Measurements from ENCODE around the gene SLC7A9. TPM values are rescaled to one million over a fixed set of nuclear protein-coding genes. Genes with fewer than 3 reads are reported as not detected.
A peak's percentile ranks its signal among the peaks of the same experiment; 100 is the strongest.
"Not testable (repeated sequence)": the region's sequence is repeated elsewhere in the genome, so short reads cannot be mapped to it uniquely, and the experiment has no call there.

Gene SLC7A9
- total RNA-seq, 1 donor from 2014 or later = 0.78 TPM

DNA sequence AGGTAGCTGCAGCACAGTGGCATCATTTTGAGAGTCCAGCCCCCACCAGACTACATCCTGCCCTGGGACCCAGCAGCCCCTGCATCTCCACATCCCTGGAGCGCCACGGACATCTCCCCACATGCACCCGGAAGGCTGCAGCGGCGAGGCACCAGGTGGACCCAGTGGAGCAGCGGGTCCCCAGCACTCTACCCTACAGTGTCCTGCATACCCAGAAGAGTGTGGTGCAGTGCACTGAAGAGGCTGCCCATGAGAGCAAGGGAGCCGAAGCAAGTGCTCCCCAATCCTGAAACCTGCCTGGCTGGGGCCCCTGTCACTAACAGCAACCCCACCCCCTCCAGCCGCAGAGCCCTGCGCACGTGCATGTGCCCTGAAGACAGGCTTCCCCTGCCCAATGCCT, 21.3 kb upstream of the SLC7A9 start:
- TF ChIP-seq CTCF (IDR thresholded peaks at IDR 0.05) = no peak

DNA sequence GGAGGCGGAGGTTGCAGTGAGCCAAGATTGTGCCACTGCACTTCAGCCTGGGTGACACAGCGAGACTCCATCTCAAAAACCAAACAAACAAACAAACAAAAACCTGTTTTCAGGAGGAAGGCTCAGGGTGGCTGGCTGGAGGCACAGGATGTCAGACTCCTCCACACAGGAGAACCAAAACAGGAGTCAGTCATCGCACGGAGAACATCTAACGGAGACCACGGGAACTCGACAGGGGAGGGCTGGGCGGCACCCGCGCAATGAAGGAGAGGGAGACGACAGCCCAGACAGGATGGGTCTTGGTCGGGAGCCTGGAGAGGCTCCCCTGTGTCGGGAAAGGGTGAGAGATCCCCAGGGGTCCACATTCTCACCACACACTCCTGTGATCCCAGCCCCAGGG, 20.8 kb upstream of the SLC7A9 start:
- H3K9me3 Mint-ChIP-seq (ENCODE audit: unreplicated experiment) = peaks cover 31% of the 10 kb centered on the region
- H3K36me3 Mint-ChIP-seq (ENCODE audit: unreplicated experiment) = peaks cover 39% of the 10 kb centered on the region
- H3K4me1 Mint-ChIP-seq (ENCODE audit: unreplicated experiment) = no peaks in the 10 kb centered on the region
- H3K27me3 Mint-ChIP-seq (ENCODE audit: unreplicated experiment) = no peaks in the 10 kb centered on the region
- no peak overlapping the region for H3K27ac Mint-ChIP-seq (ENCODE audit: unreplicated experiment)
- no peak for TF ChIP-seq CTCF (IDR thresholded peaks at IDR 0.05)
- no peak overlapping the region for H3K4me3 Mint-ChIP-seq (ENCODE audit: unreplicated experiment)
- DNase-seq (ENCODE audit: extremely low spot score, unreplicated experiment) = peak; percentile 72

More for the DNA sequence above, 21.3 kb upstream of the SLC7A9 start:
- DNase-seq (ENCODE audit: extremely low spot score, unreplicated experiment) = peak; percentile 73
- Mint-ChIP-seq H3K36me3 (ENCODE audit: unreplicated experiment) (peaks cover 42% of the 10 kb centered on the region), H3K9me3 (ENCODE audit: unreplicated experiment) (peaks cover 31% of the 10 kb centered on the region), H3K27ac (ENCODE audit: unreplicated experiment) (no peak overlapping the region), H3K4me3 (ENCODE audit: unreplicated experiment) (no peak overlapping the region), H3K27me3 (ENCODE audit: unreplicated experiment) (no peaks in the 10 kb centered on the region), H3K4me1 (ENCODE audit: unreplicated experiment) (no peaks in the 10 kb centered on the region)

- H3K4me3 Mint-ChIP-seq (ENCODE audit: unreplicated experiment) = no peak overlapping the region
- DNase-seq (ENCODE audit: extremely low spot score, unreplicated experiment) = peak; percentile 74
- no peaks in the 10 kb centered on the region for H3K27me3 Mint-ChIP-seq (ENCODE audit: unreplicated experiment)
- no peak for TF ChIP-seq CTCF (IDR thresholded peaks at IDR 0.05)
- H3K27ac Mint-ChIP-seq (ENCODE audit: unreplicated experiment) = no peak overlapping the region
- H3K36me3 Mint-ChIP-seq (ENCODE audit: unreplicated experiment) = peaks cover 30% of the 10 kb centered on the region
- H3K4me1 Mint-ChIP-seq (ENCODE audit: unreplicated experiment) = no peaks in the 10 kb centered on the region
- H3K9me3 Mint-ChIP-seq (ENCODE audit: unreplicated experiment) = peaks cover 21% of the 10 kb centered on the region
Measured at GRCh38 chr19:32889137-32889934, 19.8 kb upstream of the SLC7A9 start.

GRCh38 chr19:32887572-32888215, 18.1 kb upstream of the SLC7A9 start:
- no peaks in the 10 kb centered on the region for H3K27me3 Mint-ChIP-seq (ENCODE audit: unreplicated experiment)
- peaks cover 15% of the 10 kb centered on the region for H3K36me3 Mint-ChIP-seq (ENCODE audit: unreplicated experiment)
- H3K27ac Mint-ChIP-seq (ENCODE audit: unreplicated experiment) = no peak overlapping the region
- no peak for TF ChIP-seq CTCF (IDR thresholded peaks at IDR 0.05)
- peaks cover 10% of the 10 kb centered on the region for H3K9me3 Mint-ChIP-seq (ENCODE audit: unreplicated experiment)
- H3K4me1 Mint-ChIP-seq (ENCODE audit: unreplicated experiment) = no peaks in the 10 kb centered on the region
- DNase-seq (ENCODE audit: extremely low spot score, unreplicated experiment) = peak; percentile 60
- H3K4me3 Mint-ChIP-seq (ENCODE audit: unreplicated experiment) = no peak overlapping the region

GRCh38 chr19:32886241-32886640, 16.7 kb upstream of the SLC7A9 start:
- H3K4me3 Mint-ChIP-seq (ENCODE audit: unreplicated experiment) = no peak overlapping the region
- H3K4me1 Mint-ChIP-seq (ENCODE audit: unreplicated experiment) = no peaks in the 10 kb centered on the region
- TF ChIP-seq CTCF (IDR thresholded peaks at IDR 0.05) = no peak
- H3K9me3 Mint-ChIP-seq (ENCODE audit: unreplicated experiment) = peaks cover 2% of the 10 kb centered on the region
- H3K27ac Mint-ChIP-seq (ENCODE audit: unreplicated experiment) = peak overlapping the region; percentile 11
- peaks cover 5% of the 10 kb centered on the region for H3K36me3 Mint-ChIP-seq (ENCODE audit: unreplicated experiment)
- no peaks in the 10 kb centered on the region for H3K27me3 Mint-ChIP-seq (ENCODE audit: unreplicated experiment)
- DNase-seq (ENCODE audit: extremely low spot score, unreplicated experiment) = peak; percentile 64

GRCh38 chr19:32885255-32885654, 15.7 kb upstream of the SLC7A9 start:
- H3K9me3 Mint-ChIP-seq (ENCODE audit: unreplicated experiment); H3K4me1 Mint-ChIP-seq (ENCODE audit: unreplicated experiment); H3K27me3 Mint-ChIP-seq (ENCODE audit: unreplicated experiment): not testable (repeated sequence)

More at GRCh38 chr19:32885255-32885654, 15.7 kb upstream of the SLC7A9 start:
- H3K36me3 Mint-ChIP-seq (ENCODE audit: unreplicated experiment); H3K4me3 Mint-ChIP-seq (ENCODE audit: unreplicated experiment); DNase-seq (ENCODE audit: extremely low spot score, unreplicated experiment); H3K27ac Mint-ChIP-seq (ENCODE audit: unreplicated experiment): not testable (repeated sequence)
